ENCODE measurements around the gene SDC4. TPM values are rescaled to one million over a fixed set of nuclear protein-coding genes. Genes with fewer than 3 reads are reported as not detected.
A peak's percentile ranks its signal among the peaks of the same experiment; 100 is the strongest.

The SDC4 gene
- total RNA-seq, 4 donors from 2014 or later = 60.7 to 140 (median 94.3) TPM

DNA sequence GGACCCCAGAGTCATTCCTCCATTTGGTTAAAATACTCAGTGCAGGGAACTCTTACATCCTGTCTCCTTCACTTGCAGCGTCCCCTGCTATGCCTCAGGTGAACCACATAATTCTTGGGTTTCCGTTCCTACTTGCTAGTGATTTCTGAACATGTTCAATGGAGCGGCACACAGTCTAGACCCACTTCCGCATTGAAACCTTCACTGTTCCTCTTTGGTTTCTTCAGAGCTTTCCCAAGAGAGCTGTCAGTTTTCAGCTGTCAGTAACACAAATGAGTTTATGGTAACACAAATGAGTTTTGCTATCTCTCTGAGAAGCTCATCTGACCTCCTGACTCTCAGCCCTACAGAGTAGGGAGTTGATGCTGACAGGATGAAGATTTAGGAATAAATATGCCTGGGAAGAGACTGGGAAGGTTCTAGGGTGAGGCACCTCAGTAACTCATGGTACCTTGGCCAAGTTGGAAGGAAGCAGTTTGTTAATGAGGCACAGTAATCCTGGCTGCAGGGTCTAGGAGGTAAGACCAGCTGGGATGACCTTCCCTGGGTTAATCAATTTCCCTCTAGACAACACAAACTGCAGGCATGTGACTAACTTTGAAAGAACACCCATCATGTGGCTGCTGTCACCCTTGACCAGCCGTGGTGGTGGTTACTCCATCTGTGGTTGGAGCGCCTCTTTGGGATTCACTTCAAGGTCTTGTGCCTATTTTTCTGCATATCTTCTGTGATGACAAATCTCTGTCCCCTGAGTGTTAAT lies 20.2 kb upstream of the SDC4 start:
- in situ Hi-C loops (cut with MboI; ENCODE audit: low pct_ligation_motif_present in 1 of 4, low pct_unique_long_range_greater_than_20kb in 1 of 4, low sequenced_read_pairs in 3 of 4) = loop anchor here in 1 of 4 donors (5.0 kb wide), 1 partner anchor 49 kb away; the partner anchor contains the start of gene PIGT
- H3K9me3 ChIP-seq = no peaks in the 10 kb centered on the region
- H3K36me3 ChIP-seq = peaks cover 0 to 27% (median 10%) of the 10 kb centered on the region in 4 donors
- TF ChIP-seq, protein P1, sequence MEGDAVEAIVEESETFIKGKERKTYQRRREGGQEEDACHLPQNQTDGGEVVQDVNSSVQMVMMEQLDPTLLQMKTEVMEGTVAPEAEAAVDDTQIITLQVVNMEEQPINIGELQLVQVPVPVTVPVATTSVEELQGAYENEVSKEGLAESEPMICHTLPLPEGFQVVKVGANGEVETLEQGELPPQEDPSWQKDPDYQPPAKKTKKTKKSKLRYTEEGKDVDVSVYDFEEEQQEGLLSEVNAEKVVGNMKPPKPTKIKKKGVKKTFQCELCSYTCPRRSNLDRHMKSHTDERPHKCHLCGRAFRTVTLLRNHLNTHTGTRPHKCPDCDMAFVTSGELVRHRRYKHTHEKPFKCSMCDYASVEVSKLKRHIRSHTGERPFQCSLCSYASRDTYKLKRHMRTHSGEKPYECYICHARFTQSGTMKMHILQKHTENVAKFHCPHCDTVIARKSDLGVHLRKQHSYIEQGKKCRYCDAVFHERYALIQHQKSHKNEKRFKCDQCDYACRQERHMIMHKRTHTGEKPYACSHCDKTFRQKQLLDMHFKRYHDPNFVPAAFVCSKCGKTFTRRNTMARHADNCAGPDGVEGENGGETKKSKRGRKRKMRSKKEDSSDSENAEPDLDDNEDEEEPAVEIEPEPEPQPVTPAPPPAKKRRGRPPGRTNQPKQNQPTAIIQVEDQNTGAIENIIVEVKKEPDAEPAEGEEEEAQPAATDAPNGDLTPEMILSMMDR (IDR thresholded peaks at IDR 0.05) = no peak
- TF ChIP-seq POLR2A (IDR thresholded peaks at IDR 0.05) (no peak), POLR2AphosphoS5 (IDR thresholded peaks at IDR 0.05) (peak in 1 of 3 donors; percentile 45), EP300 (IDR thresholded peaks at IDR 0.05; ENCODE audit: low read depth) (no peak)
- intact Hi-C loops (cut with DNase I; ENCODE audit: low total_unique reads) = no loop called here
- peaks cover 19 to 49% (median 26%) of the 10 kb centered on the region in 4 donors for H3K4me1 ChIP-seq
- WGBS, 2 donors (ENCODE audit: low coverage in 1 of 2) = 66 to 77% methylated on average over 4 to 6 of the region's 6 CpGs
- H3K27ac ChIP-seq = peak overlapping the region in 3 of 4 donors; percentile 2 to 44 (median 8)
- H3K27me3 ChIP-seq = no peaks in the 10 kb centered on the region
- H3K4me3 ChIP-seq = no peak overlapping the region
- DNase-seq = peak; percentile 53

DNA sequence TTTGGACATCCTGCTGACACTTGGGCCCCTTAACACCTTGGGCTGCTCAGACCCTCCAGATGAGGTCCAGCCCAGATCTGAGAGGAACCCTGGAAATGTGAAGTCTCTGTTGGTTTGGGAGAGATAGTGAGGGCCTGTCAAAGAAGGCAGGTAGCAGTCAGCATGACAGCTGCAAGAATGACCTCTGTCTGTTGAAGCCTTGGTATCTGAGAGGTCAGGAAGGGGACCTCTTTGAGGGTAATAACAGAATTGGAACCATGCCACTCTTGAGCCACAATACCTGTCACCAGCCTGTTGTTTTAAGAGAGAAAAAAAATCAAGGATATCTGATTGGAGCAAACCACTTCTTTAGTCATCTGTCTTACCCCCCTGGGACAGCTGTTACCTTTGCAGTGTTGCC lies 18.9 kb upstream of the SDC4 start:
- no peak for DNase-seq
- Histone ChIP-seq H3K27me3 (no peaks in the 10 kb centered on the region), H3K36me3 (peaks cover 0 to 27% (median 10%) of the 10 kb centered on the region in 4 donors), H3K27ac (no peak overlapping the region), H3K4me1 (peaks cover 16 to 43% (median 22%) of the 10 kb centered on the region in 4 donors), H3K4me3 (no peak overlapping the region), H3K9me3 (no peaks in the 10 kb centered on the region)
- in situ Hi-C loops (cut with MboI; ENCODE audit: low pct_ligation_motif_present in 1 of 4, low pct_unique_long_range_greater_than_20kb in 1 of 4, low sequenced_read_pairs in 3 of 4) = loop anchor here in 1 of 4 donors (5.0 kb wide), 1 partner anchor 50 kb away; the partner anchor contains the start of gene PIGT
- intact Hi-C loops (cut with DNase I; ENCODE audit: low total_unique reads) = no loop called here
- TF ChIP-seq EP300 (IDR thresholded peaks at IDR 0.05; ENCODE audit: low read depth) (no peak), POLR2AphosphoS5 (IDR thresholded peaks at IDR 0.05) (no peak), POLR2A (IDR thresholded peaks at IDR 0.05) (no peak)
- TF ChIP-seq, protein P1 (IDR thresholded peaks at IDR 0.05) = no peak

DNA sequence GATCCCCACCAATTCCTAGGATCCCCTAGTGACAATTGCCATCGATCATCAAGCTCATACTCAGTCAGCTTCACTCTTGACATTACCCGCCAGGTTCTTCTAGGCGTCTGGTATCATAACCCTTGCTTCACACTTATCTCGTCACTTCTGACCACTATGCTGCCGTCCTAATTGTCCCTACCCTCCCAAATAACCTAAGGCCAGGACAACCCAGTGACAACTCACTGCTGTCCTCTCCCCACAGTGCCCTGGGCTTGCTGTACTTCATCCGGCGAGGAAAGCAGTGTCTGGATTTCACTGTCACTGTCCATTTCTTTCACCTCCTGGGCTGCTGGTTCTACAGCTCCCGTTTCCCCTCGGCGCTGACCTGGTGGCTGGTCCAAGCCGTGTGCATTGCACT lies 18.4 kb upstream of the SDC4 start:
- no peak for DNase-seq
- Histone ChIP-seq H3K4me1 (peaks cover 16 to 47% (median 22%) of the 10 kb centered on the region in 4 donors), H3K4me3 (no peak overlapping the region), H3K27me3 (no peaks in the 10 kb centered on the region), H3K36me3 (peaks cover 0 to 27% (median 10%) of the 10 kb centered on the region in 4 donors), H3K27ac (no peak overlapping the region), H3K9me3 (no peaks in the 10 kb centered on the region)
- 94% methylated on average over 8 to 11 of the region's 11 CpGs for WGBS, 2 donors (ENCODE audit: low coverage in 1 of 2)
- intact Hi-C loops (cut with DNase I; ENCODE audit: low total_unique reads) = no loop called here
- in situ Hi-C loops (cut with MboI; ENCODE audit: low pct_ligation_motif_present in 1 of 4, low pct_unique_long_range_greater_than_20kb in 1 of 4, low sequenced_read_pairs in 3 of 4) = loop anchor here in 1 of 4 donors (5.0 kb wide), 1 partner anchor 51 kb away; the partner anchor contains the start of gene PIGT
- TF ChIP-seq EP300 (IDR thresholded peaks at IDR 0.05; ENCODE audit: low read depth) (no peak), POLR2AphosphoS5 (IDR thresholded peaks at IDR 0.05) (no peak), POLR2A (IDR thresholded peaks at IDR 0.05) (no peak)
- TF ChIP-seq, protein P1 (IDR thresholded peaks at IDR 0.05) = no peak

DNA sequence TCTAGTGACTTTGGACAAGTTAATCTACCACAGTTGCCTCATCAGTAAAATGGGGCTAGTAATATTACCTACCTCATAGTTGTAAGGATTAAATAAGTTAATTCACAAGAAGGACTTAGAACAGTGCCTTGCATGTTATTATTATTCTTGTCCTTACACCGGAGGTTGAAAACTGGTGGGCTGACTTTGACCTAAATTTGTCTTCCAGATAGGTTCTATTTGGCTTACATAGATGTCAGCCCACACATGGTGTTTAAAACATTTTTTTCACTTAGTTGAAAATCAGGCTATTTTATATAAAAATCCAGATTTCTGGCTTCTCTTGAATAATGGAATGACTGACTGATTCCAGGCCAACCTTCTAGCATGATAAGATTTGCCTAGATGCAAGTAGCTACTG lies 18.0 kb upstream of the SDC4 start:
- no peak for DNase-seq
- H3K9me3 ChIP-seq = no peaks in the 10 kb centered on the region
- whole genome bisulfite sequencing, 2 donors (ENCODE audit: low coverage in 1 of 2) = 86 to 89% methylated on average over 1 of the region's 1 CpG
- peaks cover 16 to 50% (median 22%) of the 10 kb centered on the region in 4 donors for H3K4me1 ChIP-seq
- H3K36me3 ChIP-seq = peaks cover 0 to 27% (median 10%) of the 10 kb centered on the region in 4 donors
- TF ChIP-seq, protein P1 (IDR thresholded peaks at IDR 0.05) = no peak
- TF ChIP-seq EP300 (IDR thresholded peaks at IDR 0.05; ENCODE audit: low read depth) (no peak), POLR2A (IDR thresholded peaks at IDR 0.05) (no peak), POLR2AphosphoS5 (IDR thresholded peaks at IDR 0.05) (no peak)
- in situ Hi-C loops (cut with MboI; ENCODE audit: low pct_ligation_motif_present in 1 of 4, low pct_unique_long_range_greater_than_20kb in 1 of 4, low sequenced_read_pairs in 3 of 4) (loop anchor here in 1 of 4 donors (5.0 kb wide), 1 partner anchor 51 kb away; the partner anchor contains the start of gene PIGT), intact Hi-C loops (cut with DNase I; ENCODE audit: low total_unique reads) (no loop called here)
- peak overlapping the region in 1 of 4 donors; percentile 68 for H3K27ac ChIP-seq
- H3K4me3 ChIP-seq = no peak overlapping the region
- H3K27me3 ChIP-seq = no peaks in the 10 kb centered on the region
